IgD-negative memory B cell (primary cell): Measurements from ENCODE around the gene EHBP1. TPM values are rescaled to one million over a fixed set of nuclear protein-coding genes. Genes with fewer than 3 reads are reported as not detected.
"Not testable (repeated sequence)": the region's sequence is repeated elsewhere in the genome, so short reads cannot be mapped to it uniquely, and the experiment has no call there.

Experiments
- H3K27ac Mint-ChIP-seq, 3 donors: one replicate each; pipeline ENCODE4 v1.8.0; 2020 to 2022; ENCODE audit warnings: mild to moderate bottlenecking in 3 of 3, mixed read lengths in 3 of 3, moderate library complexity in 1 of 3
- H3K27me3 Mint-ChIP-seq: one replicate; pipeline ENCODE4 v1.8.0; 2021; ENCODE audit warnings: mixed read lengths
- H3K36me3 Mint-ChIP-seq: one replicate; pipeline ENCODE4 v1.8.0; 2020; ENCODE audit warnings: mild to moderate bottlenecking, mixed read lengths
- H3K4me1 Mint-ChIP-seq, 3 donors: one replicate each; pipeline ENCODE4 v1.8.0; 2020 to 2022; ENCODE audit warnings: mixed read lengths in 3 of 3, mild to moderate bottlenecking in 1 of 3
- H3K4me3 Mint-ChIP-seq, 4 donors: one replicate each; pipeline ENCODE4 v1.8.0; 2020 to 2022; ENCODE audit warnings: mild to moderate bottlenecking in 4 of 4, mixed read lengths in 4 of 4, moderate library complexity in 3 of 4
- H3K9me3 Mint-ChIP-seq, 3 donors: one replicate each; pipeline ENCODE4 v1.8.0; 2020 to 2021; ENCODE audit warnings: mixed read lengths in 3 of 3, mild to moderate bottlenecking in 1 of 3
- polyA plus RNA-seq: library from polyadenylated mRNA; unstranded; fragments of 300-500 nt; fragmentation: Illumina TruSeq; gene quantifications from one replicate; pipeline ENCODE4 v1.2.3, GENCODE V29; 2021

Gene EHBP1
- polyA plus RNA-seq, 1 donor from 2014 or later = 10.2 TPM

GRCh38 chr2:63008838-63009237 lies 303.3 kb downstream of the EHBP1 start:
- Mint-ChIP-seq H3K4me3 (no peak overlapping the region), H3K27me3 (no peaks in the 10 kb centered on the region), H3K4me1 (no peaks in the 10 kb centered on the region), H3K36me3 (peaks cover 5% of the 10 kb centered on the region), H3K27ac (no peak overlapping the region), H3K9me3 (no peaks in the 10 kb centered on the region)

- no peak overlapping the region for H3K27ac Mint-ChIP-seq
- no peaks in the 10 kb centered on the region for H3K27me3 Mint-ChIP-seq
- H3K4me3 Mint-ChIP-seq = no peak overlapping the region
- H3K4me1 Mint-ChIP-seq = no peaks in the 10 kb centered on the region
- H3K9me3 Mint-ChIP-seq = no peaks in the 10 kb centered on the region
- peaks cover 5% of the 10 kb centered on the region for H3K36me3 Mint-ChIP-seq
Observed at GRCh38 chr2:63009490-63009889, 304.0 kb downstream of the EHBP1 start.

GRCh38 chr2:63012541-63012940 lies 307.0 kb downstream of the EHBP1 start:
- H3K9me3 Mint-ChIP-seq = no peaks in the 10 kb centered on the region
- H3K4me1 Mint-ChIP-seq = no peaks in the 10 kb centered on the region
- no peak overlapping the region for H3K27ac Mint-ChIP-seq
- H3K27me3 Mint-ChIP-seq = no peaks in the 10 kb centered on the region
- no peak overlapping the region for H3K4me3 Mint-ChIP-seq
- peaks cover 9% of the 10 kb centered on the region for H3K36me3 Mint-ChIP-seq

GRCh38 chr2:63013438-63013837 lies 307.9 kb downstream of the EHBP1 start:
- Mint-ChIP-seq H3K36me3 (peaks cover 9% of the 10 kb centered on the region), H3K9me3 (no peaks in the 10 kb centered on the region), H3K27me3 (no peaks in the 10 kb centered on the region), H3K27ac (no peak overlapping the region), H3K4me1 (no peaks in the 10 kb centered on the region), H3K4me3 (no peak overlapping the region)

GRCh38 chr2:63015389-63015788 lies 309.9 kb downstream of the EHBP1 start:
- Mint-ChIP-seq H3K27me3 (no peaks in the 10 kb centered on the region), H3K4me3 (no peak overlapping the region)

GRCh38 chr2:63018439-63018838 lies 312.9 kb downstream of the EHBP1 start:
- H3K36me3 Mint-ChIP-seq = peaks cover 9% of the 10 kb centered on the region
- no peaks in the 10 kb centered on the region for H3K4me1 Mint-ChIP-seq
- no peak overlapping the region for H3K27ac Mint-ChIP-seq
- H3K9me3 Mint-ChIP-seq = no peaks in the 10 kb centered on the region
- no peak overlapping the region for H3K4me3 Mint-ChIP-seq
- no peaks in the 10 kb centered on the region for H3K27me3 Mint-ChIP-seq

More at GRCh38 chr2:63015389-63015788, 309.9 kb downstream of the EHBP1 start:
- Mint-ChIP-seq H3K36me3 (peaks cover 9% of the 10 kb centered on the region), H3K9me3 (no peaks in the 10 kb centered on the region), H3K4me1 (no peaks in the 10 kb centered on the region), H3K27ac (no peak overlapping the region)

GRCh38 chr2:63019686-63020085 lies 314.2 kb downstream of the EHBP1 start:
- H3K4me3 Mint-ChIP-seq, H3K27ac Mint-ChIP-seq, H3K9me3 Mint-ChIP-seq, H3K4me1 Mint-ChIP-seq, H3K27me3 Mint-ChIP-seq: not testable (repeated sequence)
- H3K36me3 Mint-ChIP-seq = peaks cover 11% of the 10 kb centered on the region

- peaks cover 11% of the 10 kb centered on the region for H3K36me3 Mint-ChIP-seq
- no peak overlapping the region for H3K4me3 Mint-ChIP-seq
Observed at GRCh38 chr2:63023444-63023843, 317.9 kb downstream of the EHBP1 start.

GRCh38 chr2:63027220-63027619 lies 321.7 kb downstream of the EHBP1 start:
- H3K4me1 Mint-ChIP-seq = no peaks in the 10 kb centered on the region
- no peak overlapping the region for H3K27ac Mint-ChIP-seq
- no peak overlapping the region for H3K4me3 Mint-ChIP-seq
- no peaks in the 10 kb centered on the region for H3K27me3 Mint-ChIP-seq
- peaks cover 11% of the 10 kb centered on the region for H3K36me3 Mint-ChIP-seq
- no peaks in the 10 kb centered on the region for H3K9me3 Mint-ChIP-seq

More at GRCh38 chr2:63023444-63023843, 317.9 kb downstream of the EHBP1 start:
- no peaks in the 10 kb centered on the region for H3K4me1 Mint-ChIP-seq
- H3K27me3 Mint-ChIP-seq = no peaks in the 10 kb centered on the region
- no peak overlapping the region for H3K27ac Mint-ChIP-seq
- H3K9me3 Mint-ChIP-seq = no peaks in the 10 kb centered on the region

- Mint-ChIP-seq H3K27ac (no peak overlapping the region), H3K4me1 (no peaks in the 10 kb centered on the region), H3K4me3 (no peak overlapping the region), H3K36me3 (peaks cover 8% of the 10 kb centered on the region), H3K9me3 (no peaks in the 10 kb centered on the region), H3K27me3 (no peaks in the 10 kb centered on the region)
Observed at GRCh38 chr2:63029058-63029457, 323.5 kb downstream of the EHBP1 start.

- Mint-ChIP-seq H3K9me3 (no peaks in the 10 kb centered on the region), H3K4me3 (no peak overlapping the region), H3K4me1 (no peaks in the 10 kb centered on the region), H3K27ac (no peak overlapping the region), H3K36me3 (no peaks in the 10 kb centered on the region), H3K27me3 (no peaks in the 10 kb centered on the region)
Observed at GRCh38 chr2:63034526-63034925, 329.0 kb downstream of the EHBP1 start.

GRCh38 chr2:63035169-63035568 lies 329.7 kb downstream of the EHBP1 start:
- H3K4me1 Mint-ChIP-seq = no peaks in the 10 kb centered on the region
- H3K4me3 Mint-ChIP-seq = no peak overlapping the region
- H3K9me3 Mint-ChIP-seq = no peaks in the 10 kb centered on the region
- no peak overlapping the region for H3K27ac Mint-ChIP-seq
- H3K27me3 Mint-ChIP-seq = no peaks in the 10 kb centered on the region
- H3K36me3 Mint-ChIP-seq = no peaks in the 10 kb centered on the region

GRCh38 chr2:63035660-63036059 lies 330.1 kb downstream of the EHBP1 start:
- no peaks in the 10 kb centered on the region for H3K27me3 Mint-ChIP-seq
- H3K9me3 Mint-ChIP-seq = no peaks in the 10 kb centered on the region
- H3K4me1 Mint-ChIP-seq = no peaks in the 10 kb centered on the region
- no peaks in the 10 kb centered on the region for H3K36me3 Mint-ChIP-seq
- no peak overlapping the region for H3K27ac Mint-ChIP-seq
- H3K4me3 Mint-ChIP-seq = no peak overlapping the region

- no peak overlapping the region for H3K4me3 Mint-ChIP-seq
- H3K27me3 Mint-ChIP-seq = no peaks in the 10 kb centered on the region
- H3K9me3 Mint-ChIP-seq = no peaks in the 10 kb centered on the region
- H3K27ac Mint-ChIP-seq = no peak overlapping the region
- no peaks in the 10 kb centered on the region for H3K36me3 Mint-ChIP-seq
- no peaks in the 10 kb centered on the region for H3K4me1 Mint-ChIP-seq
Observed at GRCh38 chr2:63038034-63038433, 332.5 kb downstream of the EHBP1 start.

- H3K36me3 Mint-ChIP-seq = peaks cover 6% of the 10 kb centered on the region
- H3K27me3 Mint-ChIP-seq = peaks cover 10% of the 10 kb centered on the region
- no peak overlapping the region for H3K4me3 Mint-ChIP-seq
- peaks cover 0 to 2% (median 0%) of the 10 kb centered on the region in 3 donors for H3K4me1 Mint-ChIP-seq
- no peaks in the 10 kb centered on the region for H3K9me3 Mint-ChIP-seq
- no peak overlapping the region for H3K27ac Mint-ChIP-seq
Observed at GRCh38 chr2:63040586-63040985, 335.1 kb downstream of the EHBP1 start.

GRCh38 chr2:63041592-63041991 lies 336.1 kb downstream of the EHBP1 start:
- Mint-ChIP-seq H3K27me3 (peaks cover 20% of the 10 kb centered on the region), H3K4me1 (peaks cover under 1 to 9% (median 3%) of the 10 kb centered on the region in 3 donors), H3K36me3 (peaks cover 10% of the 10 kb centered on the region), H3K9me3 (no peaks in the 10 kb centered on the region), H3K4me3 (no peak overlapping the region), H3K27ac (no peak overlapping the region)
